Small intestine (tissue), 7 donors: ENCODE results near the gene HMCN2. TPM values are rescaled to one million over a fixed set of nuclear protein-coding genes. Genes with fewer than 3 reads are reported as not detected.
"Not testable (repeated sequence)": the region's sequence is repeated elsewhere in the genome, so short reads cannot be mapped to it uniquely, and the experiment has no call there.

ENCODE experiments used
- DNase-seq, 2 donors: peaks; one replicate each; pipeline versions ENCODE4 v3.0.0 to v3.0.0-alpha.2; 2013
- FAIRE-seq: peaks from 2 replicates; lab custom pipeline; 2012; peaks lifted over from hg19 to GRCh38; lab: Jason Lieb, UNC
- H3K27ac ChIP-seq, 3 donors: one replicate each; pipeline ENCODE4 v1.5.1; 2013; ENCODE audit warnings: low read length in 2 of 3, mild to moderate bottlenecking in 2 of 3, control low read depth in 1 of 3, inconsistent platforms in 1 of 3, low read depth in 1 of 3, moderate library complexity in 1 of 3
- H3K27me3 ChIP-seq, 3 donors: one replicate each; pipeline ENCODE4 v1.6.1; 2013; ENCODE audit warnings: low read length in 3 of 3, inconsistent platforms in 1 of 3; ENCODE audit not compliant: control insufficient read depth in 3 of 3, insufficient read depth in 3 of 3
- H3K36me3 ChIP-seq, 3 donors: one replicate each; pipeline ENCODE4 v1.6.1; 2013; ENCODE audit warnings: low read length in 3 of 3, inconsistent platforms in 1 of 3, low read depth in 1 of 3, mild to moderate bottlenecking in 1 of 3, moderate library complexity in 1 of 3; ENCODE audit not compliant: control insufficient read depth in 3 of 3, insufficient read depth in 2 of 3
- H3K4me1 ChIP-seq, 3 donors: one replicate each; pipeline ENCODE4 v1.6.1; 2013; ENCODE audit warnings: low read length in 2 of 3, inconsistent platforms in 1 of 3, low read depth in 1 of 3, mild to moderate bottlenecking in 1 of 3, moderate library complexity in 1 of 3; ENCODE audit not compliant: control insufficient read depth in 3 of 3, insufficient read depth in 2 of 3
- H3K4me3 ChIP-seq, 3 donors: one replicate each; pipeline ENCODE4 v1.5.1; 2013; ENCODE audit warnings: low read length in 3 of 3, control low read depth in 1 of 3, inconsistent platforms in 1 of 3, low read depth in 1 of 3, mild to moderate bottlenecking in 1 of 3, moderate library complexity in 1 of 3
- H3K9me3 ChIP-seq, 2 donors: one replicate each; pipeline ENCODE4 v1.6.1; 2013; ENCODE audit warnings: low read depth in 1 of 2, low read length in 1 of 2; ENCODE audit not compliant: control insufficient read depth in 2 of 2, insufficient read depth in 1 of 2
- WGBS, 3 donors: extraction: QIAGEN DNeasy Blood & Tissue Kit; methylation state at CpG; one replicate each; pipeline ENCODE4 v1.1.7; 2013; 5-methylcytosine and 5-hydroxymethylcytosine counted together
- polyA plus RNA-seq, 4 donors: library from polyadenylated mRNA; stranded (reverse) in 3 of 4; unstranded in 1 of 4; fragments of 200-250 nt in 3 of 4; fragments of 120-200 nt in 1 of 4; gene quantifications; one replicate each; pipeline versions ENCODE4 v1.2.1 to v1.2.3, GENCODE V29; 2013
- donor health status: healthy with polysubstance abuse.
- donor health status: control.
- donor health status: control.
- donor health status: Bipolar disorder and iron deficiency.
- donor health status: healthy.

The HMCN2 gene
- polyA plus RNA-seq, 4 donors = 1.1 to 19.4 (median 10.6) TPM; not detected in 1

DNA sequence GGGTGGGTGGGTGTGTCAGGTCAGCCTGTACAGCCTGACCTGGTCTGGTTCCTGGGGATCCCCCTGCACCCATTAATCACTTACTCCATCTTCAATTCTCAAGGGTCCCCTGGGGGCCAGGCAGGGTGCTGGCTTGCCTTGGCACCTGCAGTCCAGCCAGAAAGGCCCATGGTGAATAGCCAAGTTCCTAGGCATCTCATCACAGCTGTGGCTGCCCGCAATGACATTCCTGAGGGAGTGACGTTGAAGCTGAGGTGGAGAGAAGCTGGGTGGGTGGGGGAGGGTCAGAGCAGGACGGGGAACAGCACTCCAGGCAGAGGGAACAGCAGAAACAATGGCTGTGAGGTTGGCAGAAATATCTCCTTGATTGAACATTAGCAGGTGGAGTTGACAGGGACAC lies 10.6 kb downstream of the HMCN2 start:
- DNase-seq (no peak), FAIRE-seq (no peak)
- no peak overlapping the region for H3K27ac ChIP-seq
- H3K36me3 ChIP-seq = no peaks in the 10 kb centered on the region
- peaks cover 0 to 7% (median 0%) of the 10 kb centered on the region in 3 donors for H3K27me3 ChIP-seq
- no peak overlapping the region for H3K4me3 ChIP-seq
- H3K4me1 ChIP-seq = no peaks in the 10 kb centered on the region
- WGBS, 3 donors = 28 to 56% (median 41%) methylated on average over 3 of the region's 3 CpGs
- H3K9me3 ChIP-seq = no peaks in the 10 kb centered on the region

DNA sequence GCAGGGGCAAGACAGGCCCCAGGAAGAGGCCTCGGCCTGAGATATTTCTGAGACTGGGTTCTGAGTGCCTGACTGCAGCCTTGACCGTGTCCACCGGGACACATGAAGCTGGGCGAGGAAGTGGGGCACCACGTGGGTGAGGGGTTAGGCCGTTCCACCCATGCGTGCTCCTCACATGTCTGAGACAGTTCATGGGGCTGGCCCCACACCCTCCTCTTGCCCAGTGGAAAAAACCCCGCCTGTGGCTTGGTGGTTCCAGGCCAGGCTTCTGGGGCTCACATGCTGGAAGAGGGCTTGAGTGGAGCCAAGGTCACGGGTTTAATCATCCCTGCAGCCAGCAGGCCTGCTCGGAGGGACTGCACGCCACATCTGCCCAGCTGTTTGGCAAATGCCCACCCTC lies 11.4 kb downstream of the HMCN2 start:
- no peaks in the 10 kb centered on the region for H3K36me3 ChIP-seq
- H3K9me3 ChIP-seq = no peaks in the 10 kb centered on the region
- peaks cover 0 to 2% (median 0%) of the 10 kb centered on the region in 3 donors for H3K27me3 ChIP-seq
- DNase-seq = no peak
- H3K27ac ChIP-seq = no peak overlapping the region
- WGBS, 3 donors = 79 to 83% (median 83%) methylated on average over 11 of the region's 11 CpGs
- no peak for FAIRE-seq
- H3K4me3 ChIP-seq = no peak overlapping the region
- peaks cover 0 to under 1% (median 0%) of the 10 kb centered on the region in 3 donors for H3K4me1 ChIP-seq

DNA sequence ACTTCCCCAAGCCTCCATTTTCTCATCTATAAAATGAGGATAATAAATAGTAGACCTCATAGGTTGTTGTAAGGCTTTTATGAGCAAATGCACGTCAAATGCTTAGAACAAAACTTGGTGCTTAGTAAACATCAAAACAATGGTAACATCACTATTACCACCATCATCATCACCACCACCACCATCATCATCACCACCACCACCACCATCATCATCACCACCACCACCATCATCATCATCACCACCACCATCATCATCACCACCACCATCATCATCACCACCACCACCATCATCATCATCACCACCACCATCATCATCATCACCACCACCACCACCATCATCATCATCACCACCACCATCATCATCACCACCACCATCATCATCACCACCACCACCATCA lies 12.0 kb downstream of the HMCN2 start:
- H3K4me1 ChIP-seq, DNase-seq, FAIRE-seq, H3K27me3 ChIP-seq, H3K9me3 ChIP-seq, H3K27ac ChIP-seq, H3K36me3 ChIP-seq, H3K4me3 ChIP-seq: not testable (repeated sequence)
- WGBS, 3 donors = 84 to 94% (median 93%) methylated on average over 1 of the region's 1 CpG

DNA sequence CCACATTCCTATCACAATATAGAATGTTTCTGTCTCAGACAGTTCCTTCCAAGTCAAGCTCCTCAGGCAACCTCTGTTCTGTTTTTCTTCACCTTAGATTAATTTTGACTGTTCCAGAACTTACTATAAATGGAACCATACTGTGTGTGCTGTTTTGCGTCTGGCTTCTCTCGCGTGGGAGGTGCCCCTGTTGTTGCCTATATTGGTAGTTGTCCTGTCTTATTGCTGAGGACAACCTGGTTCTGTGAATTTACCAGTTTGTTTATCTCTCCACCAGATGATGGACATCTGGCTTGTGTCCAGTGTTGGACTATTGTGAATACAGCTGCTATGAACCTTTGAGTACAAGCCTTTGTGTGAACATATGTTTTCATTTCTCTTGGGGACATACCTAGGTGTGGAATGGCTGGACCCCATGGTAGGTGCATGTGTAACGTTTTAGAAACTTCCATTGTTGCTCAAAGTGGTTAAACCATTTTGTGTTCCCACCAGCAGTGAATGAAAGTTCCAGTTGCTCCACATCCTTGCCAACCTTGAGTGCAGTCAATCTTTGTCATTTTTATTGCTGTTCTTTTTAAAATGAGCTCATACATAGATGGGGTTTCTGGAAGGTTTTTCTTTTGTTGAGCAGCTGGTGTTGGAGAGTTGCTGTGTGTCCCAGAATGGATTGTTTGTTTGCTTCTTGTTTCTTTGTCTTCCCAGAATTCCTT lies 18.1 kb downstream of the HMCN2 start:
- peak overlapping the region in 1 of 3 donors; percentile 30 for H3K27ac ChIP-seq
- FAIRE-seq = no peak

DNA sequence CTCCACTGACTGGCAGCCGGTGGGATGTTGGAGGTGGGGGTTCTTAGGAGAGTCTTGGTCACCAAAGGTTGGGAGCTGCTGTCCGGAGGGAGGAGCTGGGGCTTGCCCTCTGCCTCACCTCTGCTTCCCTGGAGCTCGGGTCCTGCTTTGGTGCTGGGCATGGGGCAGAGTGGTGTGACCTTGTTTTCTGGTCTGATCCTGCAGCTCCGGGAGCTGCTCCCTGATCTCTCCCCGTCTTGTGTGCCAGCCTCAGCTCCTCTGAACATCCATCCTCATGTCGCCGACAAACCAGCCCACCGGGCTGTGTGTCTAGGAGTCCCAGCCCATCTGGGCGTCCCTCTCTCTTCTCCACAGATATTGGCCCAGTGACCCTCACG lies 18.7 kb downstream of the HMCN2 start:
- DNase-seq (no peak), FAIRE-seq (no peak)
- 62 to 72% (median 70%) methylated on average over 10 of the region's 10 CpGs for WGBS, 3 donors
- Histone ChIP-seq H3K36me3 (no peaks in the 10 kb centered on the region), H3K4me1 (peaks cover 0 to 6% (median 4%) of the 10 kb centered on the region in 3 donors), H3K4me3 (no peak overlapping the region), H3K27me3 (peaks cover 0 to 23% (median 0%) of the 10 kb centered on the region in 3 donors), H3K9me3 (no peaks in the 10 kb centered on the region), H3K27ac (peak overlapping the region in 1 of 3 donors; percentile 30)

More for the DNA sequence above, 18.1 kb downstream of the HMCN2 start:
- WGBS, 3 donors = 68 to 78% (median 77%) methylated on average over 4 of the region's 4 CpGs
- Histone ChIP-seq H3K27me3 (peaks cover 0 to 17% (median 0%) of the 10 kb centered on the region in 3 donors), H3K4me3 (no peak overlapping the region), H3K4me1 (peaks cover 0 to 4% (median 2%) of the 10 kb centered on the region in 3 donors), H3K9me3 (no peaks in the 10 kb centered on the region), H3K36me3 (no peaks in the 10 kb centered on the region)
- no peak for DNase-seq

DNA sequence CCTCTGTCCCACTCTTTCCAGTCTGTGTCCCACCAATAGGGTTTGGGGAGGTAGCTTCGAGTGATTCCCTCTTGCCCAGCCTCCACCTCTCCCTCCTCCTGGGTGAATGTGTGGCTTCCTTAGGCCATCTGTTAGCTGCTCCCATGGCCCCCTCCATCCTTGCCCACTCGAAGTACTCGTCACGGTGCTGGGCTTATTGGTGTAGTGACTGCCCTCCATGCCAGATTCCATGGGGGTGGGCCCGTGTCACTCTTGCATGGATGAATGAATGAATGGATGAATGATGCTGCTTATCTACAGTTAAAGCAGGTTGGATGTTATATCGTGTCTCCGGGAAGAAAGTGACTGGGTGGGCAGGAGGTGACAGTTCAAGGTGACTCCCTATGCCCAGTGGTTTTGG lies 19.1 kb downstream of the HMCN2 start:
- H3K4me1 ChIP-seq = peaks cover 0 to 11% (median 4%) of the 10 kb centered on the region in 3 donors
- H3K9me3 ChIP-seq = no peaks in the 10 kb centered on the region
- H3K27me3 ChIP-seq = peaks cover 0 to 27% (median 0%) of the 10 kb centered on the region in 3 donors
- WGBS, 3 donors = 80 to 91% (median 83%) methylated on average over 7 of the region's 7 CpGs
- no peak for FAIRE-seq
- no peak for DNase-seq
- H3K36me3 ChIP-seq = no peaks in the 10 kb centered on the region
- no peak overlapping the region for H3K27ac ChIP-seq
- H3K4me3 ChIP-seq = no peak overlapping the region

DNA sequence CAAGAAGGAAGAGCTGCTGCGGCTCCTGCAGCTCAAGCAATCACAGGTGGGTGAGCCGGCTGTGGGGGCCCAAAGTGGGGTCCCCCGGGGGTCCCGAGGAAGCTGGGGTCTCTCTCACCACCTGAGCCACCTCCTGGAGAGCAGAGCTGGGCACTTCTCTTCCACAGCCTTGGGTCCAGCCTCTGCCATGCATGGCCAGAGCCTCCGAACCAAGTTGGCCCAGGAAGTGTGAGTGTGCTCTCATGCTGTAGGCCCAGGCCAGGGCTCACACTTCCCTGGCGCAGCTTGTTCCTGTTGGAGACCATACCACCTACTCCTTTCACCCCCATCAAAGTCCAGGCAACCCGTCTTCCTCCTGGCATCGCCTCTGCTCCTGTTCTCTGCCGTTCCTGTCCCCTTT lies 19.7 kb downstream of the HMCN2 start:
- peaks cover 0 to 12% (median 4%) of the 10 kb centered on the region in 3 donors for H3K4me1 ChIP-seq
- H3K9me3 ChIP-seq = no peaks in the 10 kb centered on the region
- peaks cover 0 to 32% (median 0%) of the 10 kb centered on the region in 3 donors for H3K27me3 ChIP-seq
- 65 to 75% (median 74%) methylated on average over 9 of the region's 9 CpGs for WGBS, 3 donors
- H3K4me3 ChIP-seq = no peak overlapping the region
- no peak overlapping the region for H3K27ac ChIP-seq
- DNase-seq (no peak), FAIRE-seq (no peak)
- no peaks in the 10 kb centered on the region for H3K36me3 ChIP-seq

DNA sequence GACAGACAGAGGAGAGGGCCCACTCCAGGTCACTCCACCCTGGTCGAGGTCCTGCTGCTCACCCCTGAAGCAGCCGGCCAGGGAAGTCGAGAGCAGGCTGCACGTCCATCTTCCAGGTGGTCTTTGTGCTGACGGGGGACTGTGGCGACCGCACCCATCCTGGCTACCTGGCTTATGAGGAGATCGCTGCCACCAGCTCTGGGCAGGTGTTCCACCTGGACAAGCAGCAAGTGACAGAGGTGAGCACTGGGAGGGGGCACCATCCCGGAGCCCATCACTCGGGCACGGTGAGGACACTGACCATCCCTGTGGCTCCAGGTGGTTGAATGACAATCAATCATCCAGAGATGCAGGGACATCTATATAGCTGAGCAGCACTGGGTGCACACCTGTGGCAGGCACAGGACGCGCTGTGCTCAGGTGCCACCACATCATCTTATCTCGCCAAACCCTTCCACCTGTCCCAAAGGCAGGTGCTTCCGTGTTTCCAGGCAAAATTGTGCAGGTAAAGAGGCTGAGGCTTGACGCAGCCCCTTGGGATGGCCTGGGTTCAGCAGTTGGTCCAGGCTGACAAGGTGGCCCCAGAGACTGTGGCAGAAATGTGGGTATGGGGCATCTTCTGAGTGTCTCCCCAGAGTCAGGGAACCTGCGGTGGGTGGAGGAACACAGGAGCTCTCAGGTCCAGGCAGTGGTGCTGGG lies 20.7 kb downstream of the HMCN2 start:
- WGBS, 3 donors = 73 to 83% (median 73%) methylated on average over 17 of the region's 17 CpGs
- DNase-seq = no peak

More for the DNA sequence above, 20.7 kb downstream of the HMCN2 start:
- Histone ChIP-seq H3K4me1 (peaks cover 0 to 12% (median 4%) of the 10 kb centered on the region in 3 donors), H3K27me3 (peaks cover 0 to 34% (median 0%) of the 10 kb centered on the region in 3 donors), H3K27ac (peak overlapping the region in 1 of 3 donors; percentile 9), H3K9me3 (no peaks in the 10 kb centered on the region), H3K4me3 (no peak overlapping the region), H3K36me3 (no peaks in the 10 kb centered on the region)
- no peak for FAIRE-seq
